GM19324 (cell line): ENCODE measurements around the gene MSRB3.
"Not testable (repeated sequence)": the region's sequence is repeated elsewhere in the genome, so short reads cannot be mapped to it uniquely, and the experiment has no call there.

Experiments
- ATAC-seq: cut with Tn5 transposase; IDR thresholded peaks from one replicate; pipeline ENCODE4 v1.9.1; 2021; ENCODE audit warnings: mild to moderate bottlenecking, moderate library complexity; ENCODE audit not compliant: unreplicated experiment, low FRiP score

The MSRB3 gene

GRCh38 chr12:65285532-65285931 lies 7.0 kb downstream of the MSRB3 start:
- ATAC-seq = not testable (repeated sequence)

GRCh38 chr12:65287426-65287825 lies 8.9 kb downstream of the MSRB3 start:
- ATAC-seq = no peak

GRCh38 chr12:65292241-65292640 lies 13.8 kb downstream of the MSRB3 start:
- ATAC-seq = no peak

DNA sequence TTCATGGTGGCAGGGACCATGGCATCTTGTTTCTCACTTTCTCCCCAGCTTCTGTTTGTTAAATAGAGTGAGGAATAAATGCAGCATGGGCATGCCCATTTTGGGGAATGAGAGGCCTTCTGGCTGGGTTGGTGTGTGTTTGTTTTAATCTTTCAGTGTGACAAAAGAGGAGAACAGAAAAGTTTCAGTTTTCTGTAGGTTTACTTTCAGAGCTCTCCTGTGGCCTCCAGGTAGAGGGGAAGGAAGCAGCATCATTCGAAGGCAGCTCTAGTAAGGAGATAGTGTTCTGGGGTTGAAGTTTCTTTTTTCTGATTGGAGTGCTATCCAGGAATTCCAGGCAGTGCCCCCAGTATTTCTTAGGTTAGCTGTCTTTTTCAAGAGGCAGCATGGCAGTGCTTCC lies 15.3 kb downstream of the MSRB3 start:
- no peak for ATAC-seq

GRCh38 chr12:65294641-65295262 lies 16.3 kb downstream of the MSRB3 start:
- no peak for ATAC-seq

- ATAC-seq = no peak
These were observed 18.2 kb downstream of the MSRB3 start for GRCh38 chr12:65296508-65297265.

DNA sequence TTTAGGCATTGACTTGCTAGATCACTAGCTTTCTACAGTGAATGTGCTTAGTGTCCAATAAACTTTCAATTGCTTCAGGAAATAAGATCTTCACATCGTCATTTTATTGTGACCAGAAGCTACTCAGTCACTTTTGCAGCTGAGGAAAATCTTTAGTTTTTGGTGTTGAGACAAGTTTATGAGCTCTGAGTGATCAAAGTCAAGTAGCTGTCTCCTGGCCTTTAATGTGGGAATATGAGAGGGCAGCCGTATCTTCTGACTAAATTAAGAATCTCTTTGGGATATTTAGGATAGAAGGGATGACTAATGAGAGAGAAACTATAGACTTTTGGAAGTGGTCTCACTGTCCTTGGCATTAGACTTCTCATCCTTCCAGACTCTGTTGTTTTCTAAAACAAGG lies 21.6 kb downstream of the MSRB3 start:
- no peak for ATAC-seq

- no peak for ATAC-seq
These were observed 22.3 kb downstream of the MSRB3 start for GRCh38 chr12:65300679-65301349.

- ATAC-seq = no peak
These were observed 24.4 kb downstream of the MSRB3 start for GRCh38 chr12:65302891-65303290.

DNA sequence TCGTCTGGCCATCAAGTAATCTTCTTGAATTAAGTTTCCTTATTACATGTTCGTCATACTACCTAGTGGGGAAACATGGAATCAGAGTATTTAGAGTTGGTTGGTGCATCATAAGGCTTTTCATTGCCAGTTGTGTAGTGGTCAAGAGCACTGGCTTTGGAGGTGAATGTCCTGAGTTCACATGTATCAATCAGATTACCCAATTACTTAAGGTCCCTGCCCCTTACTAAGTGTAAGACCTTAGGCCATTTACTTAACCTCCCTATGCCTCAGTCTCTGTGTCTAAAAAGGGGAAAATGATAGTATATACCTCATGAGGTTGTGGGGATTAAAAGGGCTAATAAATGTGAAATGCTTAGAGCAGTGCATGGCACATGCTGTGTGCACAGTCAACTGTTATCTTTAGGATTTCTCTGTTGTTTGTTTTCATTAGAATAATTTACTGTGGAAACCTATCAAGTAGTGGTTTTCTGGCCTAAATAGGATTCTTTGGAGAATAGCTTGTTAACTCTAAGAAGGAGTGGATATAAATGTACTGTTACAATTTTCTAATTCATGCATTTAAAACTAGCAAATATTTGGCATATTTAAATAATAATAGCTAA lies 27.0 kb downstream of the MSRB3 start:
- no peak for ATAC-seq

GRCh38 chr12:65306366-65307168 lies 28.1 kb downstream of the MSRB3 start:
- ATAC-seq = no peak

- ATAC-seq = no peak
These were observed 28.7 kb downstream of the MSRB3 start for GRCh38 chr12:65307169-65307501.

GRCh38 chr12:65308006-65308405 lies 29.5 kb downstream of the MSRB3 start:
- ATAC-seq = no peak

GRCh38 chr12:65308601-65309071 lies 30.2 kb downstream of the MSRB3 start:
- ATAC-seq = no peak

- ATAC-seq = no peak
These were observed 32.8 kb downstream of the MSRB3 start for GRCh38 chr12:65311260-65311659.

DNA sequence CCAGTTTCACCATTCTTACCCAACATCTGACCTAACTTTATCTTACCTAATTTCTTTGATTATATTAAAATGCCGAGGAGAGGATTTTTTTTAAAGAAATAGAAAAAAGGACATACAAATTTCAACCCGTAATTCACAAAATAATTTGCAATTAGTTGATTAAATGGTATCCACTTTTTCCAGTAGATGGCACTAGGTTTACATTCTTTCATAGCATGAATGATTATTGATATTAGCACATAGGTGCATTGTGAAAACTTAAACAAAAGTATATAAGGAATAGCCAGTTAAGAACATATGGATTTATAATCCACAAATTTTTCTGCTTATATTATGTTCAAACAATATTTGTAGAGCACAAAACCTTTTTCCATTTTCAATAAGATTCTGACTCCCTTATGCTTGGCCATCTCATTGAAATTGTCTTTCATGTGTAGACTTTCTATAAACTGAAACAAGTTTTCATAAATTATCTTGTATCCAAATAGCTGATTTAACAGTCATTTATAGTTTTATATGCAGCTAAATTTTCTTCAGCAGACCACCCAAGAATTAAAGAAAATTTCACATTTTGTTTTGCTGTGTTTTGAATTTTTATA lies 35.3 kb downstream of the MSRB3 start:
- no peak for ATAC-seq

DNA sequence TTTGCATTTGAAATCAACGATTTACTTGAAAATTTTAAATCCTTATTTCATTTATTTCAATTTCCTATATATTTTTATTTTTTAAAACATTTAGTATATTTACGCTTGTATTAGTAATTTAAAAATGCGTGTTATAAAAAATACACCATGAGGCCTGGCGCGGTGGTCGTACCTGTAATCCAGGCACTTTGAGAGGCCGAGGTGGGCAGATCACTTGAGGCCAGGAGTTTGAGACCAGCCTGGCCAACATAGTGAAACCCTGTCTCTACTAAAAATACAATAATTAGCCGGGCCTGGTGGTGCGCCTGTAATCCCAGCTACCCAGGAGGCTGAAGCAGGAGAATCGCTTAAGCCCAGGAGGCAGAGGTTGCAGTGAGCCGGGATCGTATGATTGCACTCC lies 36.8 kb downstream of the MSRB3 start:
- ATAC-seq = not testable (repeated sequence)

DNA sequence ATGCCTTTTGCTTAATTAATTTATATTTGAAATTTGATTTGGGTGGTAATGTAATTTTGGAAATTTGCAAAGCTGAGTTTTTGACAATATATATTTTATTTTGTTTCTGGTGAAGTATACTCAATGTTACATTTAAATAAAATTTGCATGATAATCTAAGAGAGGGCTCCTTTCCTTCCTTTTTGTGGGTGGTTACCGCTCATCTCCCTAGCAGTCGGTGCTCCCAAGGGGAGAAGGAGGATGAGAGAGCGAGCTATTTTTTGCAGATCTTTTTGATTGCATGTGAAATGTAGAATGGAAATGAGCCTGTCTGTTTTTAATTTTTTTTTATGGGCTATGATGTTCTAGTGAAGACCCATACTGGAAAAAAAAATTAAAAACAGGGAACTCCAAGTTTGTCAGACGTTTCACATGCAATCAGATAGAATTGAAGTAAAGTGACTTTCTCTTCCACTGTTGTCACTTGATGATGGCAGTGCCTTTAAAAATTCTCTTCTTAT lies 39.8 kb downstream of the MSRB3 start:
- no peak for ATAC-seq

GRCh38 chr12:65319688-65320200 lies 41.3 kb downstream of the MSRB3 start:
- ATAC-seq = no peak

- no peak for ATAC-seq
These were observed 44.6 kb downstream of the MSRB3 start for GRCh38 chr12:65323070-65323469.
